MM.1S (cell line): ENCODE measurements around the gene CTNNA2.

Experiments used
- CTCF ChIP-seq: fragments of 300-600 bp; sonication (generic); IDR thresholded peaks from 2 replicates; pipeline ENCODE4 v1.5.1; 2016; ENCODE audit warnings: antibody characterized with exemption, low read length, mixed read lengths
- EZH2 ChIP-seq: fragments of 300-600 bp; sonication (generic); optimal IDR thresholded peaks from 2 replicates; pipeline ENCODE3; 2017; ENCODE audit warnings: low read depth, mild to moderate bottlenecking, antibody characterized with exemption, low read length, mixed read lengths
- EZH2phosphoT487 ChIP-seq: fragments of 300-600 bp; sonication (generic); IDR thresholded peaks from 2 replicates; pipeline ENCODE4 v1.6.1; 2018; ENCODE audit warnings: antibody characterized with exemption, low read length

DNA sequence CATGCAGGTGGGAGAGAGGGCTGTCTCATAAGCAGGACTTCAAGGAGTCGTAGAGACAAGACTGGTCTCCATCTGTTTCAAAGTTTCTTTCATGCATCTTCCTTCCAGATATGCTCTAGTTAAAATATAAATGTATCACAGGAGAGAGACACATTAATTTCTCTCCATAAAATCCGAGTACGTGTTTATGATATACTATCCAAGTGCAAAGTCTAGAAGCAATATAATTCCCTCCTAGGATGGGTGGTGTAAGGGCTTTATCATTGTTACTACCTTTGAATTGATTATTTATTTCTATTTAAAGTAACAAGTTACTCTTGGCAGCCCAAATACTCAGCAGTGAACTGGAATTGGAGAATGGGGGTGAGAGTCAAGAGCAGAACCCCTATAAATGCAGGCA, 619.4 kb downstream of the CTNNA2 start:
- TF ChIP-seq CTCF (no peak), EZH2phosphoT487 (no peak), EZH2 (no peak)
